Testis (tissue), 2 donors: ENCODE data around the gene SLC6A9.

Experiments
- CTCF ChIP-seq, 3 experiments: fragments of 450-650 bp in 2 of 3; fragments of 200-600 bp in 1 of 3; sonication (generic) in 1 of 3; IDR thresholded peaks; one replicate each; pipeline ENCODE4 v1.5.1; 2016 to 2019; ENCODE audit warnings: antibody characterized with exemption in 3 of 3, mild to moderate bottlenecking in 2 of 3, moderate library complexity in 1 of 3
- POLR2A ChIP-seq: fragments of 450-650 bp; IDR thresholded peaks from one replicate; pipeline ENCODE4 v1.6.1; 2017; ENCODE audit warnings: antibody characterized with exemption, mild to moderate bottlenecking, moderate library complexity

GRCh38 chr1:44067266-44068250 is 36.3 kb upstream of the SLC6A9 start:
- TF ChIP-seq POLR2A (no peak), CTCF (IDR thresholded peaks at IDR 0.05) (no peak)
